ENCODE results near the gene APOL4.
A peak's percentile ranks its signal among the peaks of the same experiment; 100 is the strongest.
"Not testable (repeated sequence)": the region's sequence is repeated elsewhere in the genome, so short reads cannot be mapped to it uniquely, and the experiment has no call there.

Gene APOL4

GRCh38 chr22:36152821-36153220 lies 48.8 kb downstream of the APOL4 start:
- not testable (repeated sequence) for DNase-seq

DNA sequence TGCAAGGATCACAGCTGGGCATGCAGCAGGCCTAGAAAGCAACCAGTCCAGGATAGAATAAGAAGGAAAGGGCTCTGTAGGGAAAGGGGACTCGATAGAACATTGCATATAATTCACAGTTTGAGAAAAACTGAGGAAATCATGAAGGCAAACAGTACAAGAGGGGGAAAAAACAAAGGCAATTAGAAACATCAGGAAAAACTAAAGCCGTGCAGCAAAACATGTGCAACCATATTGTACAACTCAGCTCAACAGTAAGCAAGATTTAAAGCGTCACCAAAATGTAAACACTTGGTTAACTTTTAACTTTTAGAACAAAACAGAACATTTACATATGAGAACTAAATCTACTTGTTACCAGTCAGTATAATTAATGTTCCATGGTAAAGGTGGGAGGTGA lies 49.5 kb downstream of the APOL4 start:
- DNase-seq = no peak

DNA sequence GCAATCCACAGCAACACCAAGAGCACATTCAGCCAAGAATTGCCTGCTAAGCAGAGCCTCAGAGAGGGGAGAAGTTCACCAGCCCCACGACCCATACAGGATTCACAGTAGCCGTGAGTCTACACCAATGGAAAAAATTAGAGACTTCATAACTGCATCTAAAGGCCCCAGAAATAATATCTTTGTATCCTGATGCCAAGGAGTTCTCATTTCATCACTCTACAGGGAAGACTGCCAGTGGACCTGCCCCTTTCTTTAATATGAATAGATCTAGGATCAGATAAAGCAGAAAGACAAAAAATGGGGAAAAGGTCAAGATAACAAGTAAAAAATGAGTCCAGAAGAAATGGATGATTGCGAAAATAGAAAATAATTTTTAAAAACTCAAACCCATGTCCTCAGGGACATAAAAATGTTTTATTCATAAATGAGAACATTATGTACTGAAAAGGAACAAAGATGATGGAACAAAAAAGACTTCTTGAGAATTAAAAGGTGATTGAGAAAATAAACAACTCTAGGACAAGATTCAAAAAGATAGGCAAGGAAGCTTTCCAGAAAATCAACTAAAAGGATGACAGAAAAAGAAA lies 50.5 kb downstream of the APOL4 start:
- DNase-seq = no peak

DNA sequence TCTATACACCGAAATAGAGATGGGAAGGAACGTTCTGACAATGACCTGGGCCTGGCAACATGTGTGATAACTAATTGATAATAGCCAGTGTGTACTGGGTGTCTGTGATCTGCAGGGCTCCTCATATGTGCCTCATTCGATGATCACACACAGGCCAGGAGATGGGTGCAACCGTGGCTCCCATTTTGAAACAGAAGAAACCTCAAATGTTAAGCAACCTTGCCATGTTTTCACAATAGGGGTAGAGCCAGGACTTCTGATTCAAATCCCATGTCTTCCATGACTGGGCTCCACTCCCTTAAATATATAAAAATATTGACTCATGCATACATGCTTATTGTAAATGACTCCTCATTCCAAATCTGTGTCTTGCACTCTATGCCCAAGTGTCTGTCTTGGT lies 52.2 kb downstream of the APOL4 start:
- no peak for DNase-seq

GRCh38 chr22:36148411-36148810 lies 53.2 kb downstream of the APOL4 start:
- no peak for DNase-seq

DNA sequence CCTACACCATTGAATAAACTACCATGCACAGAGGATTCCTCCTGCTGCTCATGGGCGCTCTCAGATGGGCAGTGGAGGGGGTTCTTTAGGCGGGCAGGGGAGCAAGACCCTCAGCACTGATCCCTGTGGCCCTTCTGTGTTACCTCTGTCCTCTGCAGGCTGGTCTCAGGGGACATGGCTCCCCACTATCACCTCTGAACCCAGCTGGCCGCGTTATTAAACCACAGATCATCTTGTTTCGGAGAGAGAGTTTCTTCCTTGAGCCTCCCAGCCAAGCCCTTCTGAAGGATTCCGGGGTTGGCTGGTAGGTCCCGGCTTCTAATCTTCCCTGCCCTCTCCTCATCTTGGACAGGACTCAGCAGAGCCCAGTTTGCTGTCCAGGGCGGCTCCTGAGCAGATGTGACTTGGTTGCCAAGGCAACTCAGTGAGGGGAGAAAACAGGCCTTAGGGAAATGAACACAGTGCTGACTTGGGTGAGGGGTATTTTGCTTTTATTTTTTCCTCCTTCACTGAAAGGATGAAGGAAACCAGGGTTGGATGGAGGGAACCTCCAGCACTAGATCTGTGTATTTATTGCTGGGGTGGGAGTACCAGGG lies 54.3 kb downstream of the APOL4 start:
- no peak for DNase-seq

DNA sequence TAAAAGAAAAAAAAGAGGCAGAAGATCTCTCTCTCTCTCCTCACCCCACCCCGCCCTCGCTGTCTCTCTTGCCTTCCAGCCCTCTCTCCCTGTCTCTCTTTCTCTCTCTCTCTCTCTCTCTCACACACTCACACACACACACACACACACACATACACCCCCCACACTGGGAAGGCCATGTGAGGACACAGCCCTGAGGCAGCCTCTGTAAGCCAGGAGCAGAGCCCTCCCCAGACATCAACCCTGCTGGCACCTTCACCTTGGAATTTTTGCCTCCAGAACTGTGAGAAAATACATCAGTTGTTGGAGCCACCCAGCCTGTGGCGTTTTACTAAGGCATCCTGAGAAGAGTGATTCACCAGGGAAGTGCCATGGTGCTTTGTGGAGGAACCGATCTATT lies 55.7 kb downstream of the APOL4 start:
- no peak for DNase-seq

- DNase-seq = peak; percentile 50 to 56
Measured at GRCh38 chr22:36144886-36145541, 56.6 kb downstream of the APOL4 start.

DNA sequence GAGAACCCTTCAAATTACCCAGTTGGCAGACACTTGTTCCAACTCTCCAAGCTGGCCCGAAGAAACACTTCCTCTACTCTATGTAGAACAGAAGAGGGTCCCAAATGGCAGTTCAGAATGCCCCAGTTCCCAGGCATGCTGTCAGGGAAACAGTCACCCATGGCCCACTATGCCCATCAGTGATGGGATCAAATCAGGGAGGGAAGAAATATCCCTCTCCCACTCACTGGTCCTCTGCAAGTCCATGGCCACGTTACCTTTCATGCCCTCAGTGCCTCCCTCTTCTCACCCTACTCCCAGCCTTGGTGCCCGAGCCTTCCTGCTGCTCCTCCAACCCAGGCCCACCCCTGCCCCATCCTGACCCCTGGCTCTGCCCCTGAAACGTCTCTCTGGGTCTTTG lies 57.7 kb downstream of the APOL4 start:
- no peak for DNase-seq

GRCh38 chr22:36143066-36143815 lies 58.4 kb downstream of the APOL4 start:
- no peak for DNase-seq

GRCh38 chr22:36141481-36141880 lies 60.1 kb downstream of the APOL4 start:
- no peak for DNase-seq

Measured in CD4-positive, alpha-beta T cell treated with Interferon alpha-2 for 1 hour (primary cell).